Measurements from ENCODE around the gene TUBGCP2. TPM values are rescaled to one million over a fixed set of nuclear protein-coding genes. Genes with fewer than 3 reads are reported as not detected.

The TUBGCP2 gene
- total RNA-seq, 4 donors from 2014 or later, result 44.5 to 107 (median 57.1) TPM

- Histone ChIP-seq H3K27me3 (no peaks in the 10 kb centered on the region), H3K9me3 (no peaks in the 10 kb centered on the region), H3K36me3 (peaks cover 87% of the 10 kb centered on the region), H3K4me3 (no peak overlapping the region), H3K27ac (no peak overlapping the region), H3K4me1 (no peaks in the 10 kb centered on the region)
- DNase-seq (ENCODE audit: low spot score in 2 of 2), result no peak
- TF ChIP-seq EP300 (IDR thresholded peaks at IDR 0.05), result no peak
- no peak for TF ChIP-seq CTCF (IDR thresholded peaks at IDR 0.05)
- no peak for TF ChIP-seq POLR2AphosphoS5 (IDR thresholded peaks at IDR 0.05)
- 99% methylated on average over 10 of the region's 24 CpGs for WGBS
Measured at GRCh38 chr10:133289761-133290160, 18.9 kb downstream of the TUBGCP2 start.

- peaks cover 87% of the 10 kb centered on the region for H3K36me3 ChIP-seq
Measured at GRCh38 chr10:133287832-133288500, 20.7 kb downstream of the TUBGCP2 start.

GRCh38 chr10:133286366-133286765 lies 22.3 kb downstream of the TUBGCP2 start:
- TF ChIP-seq CTCF (IDR thresholded peaks at IDR 0.05) (no peak), EP300 (IDR thresholded peaks at IDR 0.05) (no peak), POLR2A (IDR thresholded peaks at IDR 0.05) (no peak), POLR2AphosphoS5 (IDR thresholded peaks at IDR 0.05) (no peak)
- Histone ChIP-seq H3K36me3 (peaks cover 95% of the 10 kb centered on the region), H3K27me3 (no peaks in the 10 kb centered on the region), H3K4me3 (no peak overlapping the region), H3K27ac (no peak overlapping the region), H3K4me1 (no peaks in the 10 kb centered on the region), H3K9me3 (no peaks in the 10 kb centered on the region)
- no peak for DNase-seq (ENCODE audit: low spot score in 2 of 2)
- 85% methylated on average over 18 of the region's 18 CpGs for WGBS

More at GRCh38 chr10:133287832-133288500, 20.7 kb downstream of the TUBGCP2 start:
- whole genome bisulfite sequencing, result 90% methylated on average over 20 of the region's 46 CpGs
- H3K4me3 ChIP-seq, result no peak overlapping the region
- no peak overlapping the region for H3K27ac ChIP-seq
- DNase-seq (ENCODE audit: low spot score in 2 of 2), result no peak
- H3K27me3 ChIP-seq, result no peaks in the 10 kb centered on the region
- no peaks in the 10 kb centered on the region for H3K9me3 ChIP-seq
- no peaks in the 10 kb centered on the region for H3K4me1 ChIP-seq
- TF ChIP-seq POLR2A (IDR thresholded peaks at IDR 0.05) (no peak), POLR2AphosphoS5 (IDR thresholded peaks at IDR 0.05) (no peak), CTCF (IDR thresholded peaks at IDR 0.05) (no peak), EP300 (IDR thresholded peaks at IDR 0.05) (no peak)

GRCh38 chr10:133285217-133285616 lies 23.5 kb downstream of the TUBGCP2 start:
- DNase-seq (ENCODE audit: low spot score in 2 of 2), result no peak
- H3K36me3 ChIP-seq, result peaks cover 98% of the 10 kb centered on the region
- no peaks in the 10 kb centered on the region for H3K4me1 ChIP-seq
- H3K9me3 ChIP-seq, result no peaks in the 10 kb centered on the region
- TF ChIP-seq EP300 (IDR thresholded peaks at IDR 0.05), result no peak
- TF ChIP-seq POLR2A (IDR thresholded peaks at IDR 0.05), result no peak
- no peak for TF ChIP-seq POLR2AphosphoS5 (IDR thresholded peaks at IDR 0.05)
- no peak for TF ChIP-seq CTCF (IDR thresholded peaks at IDR 0.05)
- no peak overlapping the region for H3K27ac ChIP-seq
- 94% methylated on average over 22 of the region's 36 CpGs for WGBS
- H3K27me3 ChIP-seq, result no peaks in the 10 kb centered on the region
- no peak overlapping the region for H3K4me3 ChIP-seq

GRCh38 chr10:133283931-133284330 lies 24.7 kb downstream of the TUBGCP2 start:
- Histone ChIP-seq H3K4me1 (peaks cover 4% of the 10 kb centered on the region), H3K27me3 (no peaks in the 10 kb centered on the region), H3K9me3 (no peaks in the 10 kb centered on the region), H3K36me3 (peaks cover 96% of the 10 kb centered on the region), H3K27ac (no peak overlapping the region), H3K4me3 (no peak overlapping the region)
- 95% methylated on average over 24 of the region's 24 CpGs for WGBS
- no peak for DNase-seq (ENCODE audit: low spot score in 2 of 2)
- TF ChIP-seq POLR2AphosphoS5 (IDR thresholded peaks at IDR 0.05), result no peak
- no peak for TF ChIP-seq POLR2A (IDR thresholded peaks at IDR 0.05)
- no peak for TF ChIP-seq CTCF (IDR thresholded peaks at IDR 0.05)
- TF ChIP-seq EP300 (IDR thresholded peaks at IDR 0.05), result no peak

All from suprapubic skin (tissue), 4 donors.